ENCODE results near the gene FBXO17.

Gene FBXO17

DNA sequence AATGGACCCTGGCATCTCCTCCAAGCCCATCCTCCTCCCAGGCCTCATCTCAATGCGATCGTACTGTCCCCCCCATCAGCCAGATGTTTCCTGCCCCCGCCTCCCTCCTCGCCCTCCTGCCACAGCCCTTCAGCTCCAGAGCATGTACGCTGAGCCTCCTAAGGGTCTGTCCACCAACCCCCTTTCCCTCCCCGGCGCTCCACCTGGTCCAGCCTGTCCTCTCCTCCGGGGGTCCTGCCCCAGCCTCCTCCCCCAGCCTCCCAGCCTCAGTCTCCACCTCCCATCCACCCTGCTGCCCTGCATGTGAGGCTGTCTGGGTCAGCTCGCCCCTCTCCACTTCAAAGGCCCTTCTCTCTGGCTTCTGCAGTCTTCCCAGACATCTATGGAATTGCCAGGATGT is 80.6 kb downstream of the FBXO17 start:
- no peak for DNase-seq (ENCODE audit: low read depth in 1 of 2, low spot score in 1 of 2)

DNA sequence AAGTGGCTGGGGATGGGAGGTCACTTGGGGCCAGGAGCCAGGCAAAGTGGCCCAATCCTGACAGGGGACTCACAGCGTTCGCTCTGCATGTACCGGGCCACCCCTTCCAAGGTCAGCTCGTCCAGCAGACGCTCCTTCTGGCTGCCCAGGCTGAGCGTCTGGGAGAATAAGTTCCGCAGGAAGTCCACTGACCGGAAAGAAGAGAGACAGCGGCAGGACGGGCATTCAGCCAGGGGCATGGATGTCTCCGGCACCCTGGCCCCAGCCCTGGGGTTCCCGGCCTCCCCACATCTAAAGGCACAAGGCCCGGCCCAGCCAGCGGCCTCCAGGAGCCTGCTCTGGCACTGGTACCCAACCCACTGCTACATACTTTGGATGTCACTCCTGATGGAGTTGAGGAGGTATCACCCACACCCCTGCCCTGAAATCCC is 82.2 kb downstream of the FBXO17 start:
- no peak for DNase-seq (ENCODE audit: low read depth in 1 of 2, low spot score in 1 of 2)

DNA sequence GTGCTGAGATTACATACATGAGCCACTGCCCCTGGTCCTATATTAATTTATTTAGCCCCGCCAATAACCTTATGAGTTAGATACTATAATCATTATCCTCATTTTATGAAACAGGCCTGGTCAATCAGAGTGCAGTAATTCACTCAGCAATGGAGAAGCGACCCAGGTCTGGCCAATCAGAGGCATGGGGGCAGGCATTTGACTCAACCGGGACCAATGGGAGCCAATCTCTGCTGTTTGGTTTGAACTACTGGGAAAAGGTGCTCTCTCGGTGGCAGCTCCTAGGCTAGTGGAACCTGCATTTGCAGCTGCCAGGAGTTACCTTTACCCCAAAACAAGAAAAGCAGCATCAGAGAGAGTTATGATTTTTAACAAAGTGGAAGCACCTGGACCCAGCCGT is 82.7 kb downstream of the FBXO17 start:
- DNase-seq (ENCODE audit: low read depth in 1 of 2, low spot score in 1 of 2) = no peak

DNA sequence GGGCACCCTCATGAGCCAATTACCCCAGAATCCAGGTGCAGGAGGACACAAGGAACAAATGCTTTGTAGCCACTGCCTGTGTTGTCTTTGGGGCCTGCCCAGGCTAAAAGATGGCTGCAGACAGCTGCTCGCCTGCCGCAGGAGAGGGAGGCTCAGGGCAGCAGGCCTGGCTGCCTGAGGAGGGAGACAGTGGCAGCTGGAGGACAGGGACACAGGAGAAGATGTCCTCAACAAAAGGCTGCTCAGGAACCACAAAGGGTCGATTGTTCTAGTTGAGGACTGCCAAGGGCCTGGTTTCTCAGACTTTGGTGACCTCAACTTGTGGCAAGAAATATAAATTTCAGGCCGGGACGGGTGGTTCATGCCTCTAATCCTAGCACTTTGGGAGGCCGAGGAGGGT is 83.8 kb downstream of the FBXO17 start:
- no peak for DNase-seq (ENCODE audit: low read depth in 1 of 2, low spot score in 1 of 2)
